IMR-90 (cell line): ENCODE results near the gene RHO.

Experiments used
- CHD1 ChIP-seq: IDR thresholded peaks from 2 replicates; pipeline ENCODE4 v1.6.1; 2012; ENCODE audit warnings: low read depth, low read length, improper control_type of control experiment
- CTCF ChIP-seq: conservative IDR thresholded peaks from 2 replicates; pipeline ENCODE4 v1.5.1; 2012; ENCODE audit warnings: mild to moderate bottlenecking, low read depth, low read length, improper control_type of control experiment
- MAZ ChIP-seq: IDR thresholded peaks from 2 replicates; pipeline ENCODE4 v1.6.1; 2012; ENCODE audit warnings: low read depth, mild to moderate bottlenecking, low read length, improper control_type of control experiment, moderate library complexity, borderline replicate concordance
- MXI1 ChIP-seq: IDR thresholded peaks from 2 replicates; pipeline ENCODE4 v1.6.1; 2012; ENCODE audit warnings: low read depth, mild to moderate bottlenecking, low read length, moderate library complexity, borderline replicate concordance
- NFE2L2 ChIP-seq: fragments of 150-350 bp; IDR thresholded peaks from 2 replicates; pipeline ENCODE4 v1.6.1; 2016; ENCODE audit warnings: low read depth, mild to moderate bottlenecking, low read length
- POLR2A ChIP-seq: IDR thresholded peaks from 2 replicates; pipeline ENCODE4 v1.6.1; 2012; ENCODE audit warnings: mild to moderate bottlenecking, low read depth, low read length
- RFX5 ChIP-seq: IDR thresholded peaks from 2 replicates; pipeline ENCODE4 v1.8.0; 2012; ENCODE audit warnings: low read depth, mild to moderate bottlenecking, low read length, moderate library complexity
- USF2 ChIP-seq: fragments of 150-350 bp; IDR thresholded peaks from 2 replicates; pipeline ENCODE4 v1.6.1; 2017; ENCODE audit warnings: mild to moderate bottlenecking, antibody characterized with exemption, low read length, low read depth

- no peak for TF ChIP-seq RFX5
- no peak for TF ChIP-seq POLR2A
- no peak for TF ChIP-seq CTCF
- no peak for TF ChIP-seq CHD1
- peak; percentile 67; the same call in 1 of the 2 replicates for TF ChIP-seq MAZ
- TF ChIP-seq NFE2L2, result no peak
- TF ChIP-seq MXI1, result no peak
- no peak for TF ChIP-seq USF2
Observed at GRCh38 chr3:129560269-129560787, 31.9 kb downstream of the RHO start.
